Left ventricle myocardium inferior (tissue), 1 donor: ENCODE data around the gene TMEM231. TPM values are rescaled to one million over a fixed set of nuclear protein-coding genes. Genes with fewer than 3 reads are reported as not detected.

Experiments used
- DNase-seq: peaks from one replicate; pipeline ENCODE4 v3.0.0-alpha.2; 2020
- H3K27ac ChIP-seq: fragments of 200-600 bp; replicated peaks from 2 replicates; pipeline ENCODE4 v1.8.0; 2021
- H3K27me3 ChIP-seq: fragments of 200-600 bp; 2 replicates; pipeline ENCODE4 v1.8.0; 2021; ENCODE audit warnings: low read depth
- H3K36me3 ChIP-seq: fragments of 200-600 bp; 2 replicates; pipeline ENCODE4 v1.8.0; 2021
- H3K4me1 ChIP-seq: fragments of 200-600 bp; 2 replicates; pipeline ENCODE4 v1.8.0; 2021
- H3K4me3 ChIP-seq: fragments of 200-600 bp; 2 replicates; pipeline ENCODE4 v1.8.0; 2021; ENCODE audit warnings: mild to moderate bottlenecking, moderate library complexity
- H3K9me3 ChIP-seq: fragments of 200-600 bp; replicated peaks from 2 replicates; pipeline ENCODE4 v1.8.0; 2021
- CTCF ChIP-seq: fragments of 200-600 bp; IDR thresholded peaks from 2 replicates; pipeline ENCODE4 v1.8.0; 2021; ENCODE audit warnings: antibody characterized with exemption, mild to moderate bottlenecking, borderline replicate concordance
- intact Hi-C: fragments of 100-400 bp; cut with micrococcal nuclease; formaldehyde crosslinking; loops from one replicate; pipeline ENCODE4 v1.11.0; 2022
- total RNA-seq: library from RNA; stranded (reverse); fragmentation: NEBNext Ultra II Directional; extraction: Animal tissue kit (Norgen Biotek cat#: 25700); gene quantifications from one replicate; pipeline ENCODE4 v1.2.1, GENCODE V29; 2021
- donor health status: DM: no; HTN: yes; CAD: no; lungs with severe emphysema.

Gene TMEM231
- total RNA-seq, 1 donor from 2014 or later, result 6.6 TPM

GRCh38 chr16:75532142-75532765 lies 23.8 kb downstream of the TMEM231 start:
- no peaks in the 10 kb centered on the region for H3K27me3 ChIP-seq
- H3K9me3 ChIP-seq, result no peaks in the 10 kb centered on the region
- intact Hi-C loops, result no loop called here
- no peak overlapping the region for H3K4me3 ChIP-seq
- no peak for DNase-seq
- H3K27ac ChIP-seq, result no peak overlapping the region
- no peak for TF ChIP-seq CTCF
- no peaks in the 10 kb centered on the region for H3K36me3 ChIP-seq
- H3K4me1 ChIP-seq, result no peaks in the 10 kb centered on the region

GRCh38 chr16:75529959-75530358 lies 26.1 kb downstream of the TMEM231 start:
- no peaks in the 10 kb centered on the region for H3K36me3 ChIP-seq
- intact Hi-C loops, result no loop called here
- no peaks in the 10 kb centered on the region for H3K27me3 ChIP-seq
- no peak for DNase-seq
- TF ChIP-seq CTCF, result no peak
- no peaks in the 10 kb centered on the region for H3K9me3 ChIP-seq
- no peaks in the 10 kb centered on the region for H3K4me1 ChIP-seq
- no peak overlapping the region for H3K27ac ChIP-seq
- H3K4me3 ChIP-seq, result no peak overlapping the region

- TF ChIP-seq CTCF, result no peak
- Histone ChIP-seq H3K27ac (no peak overlapping the region), H3K9me3 (no peaks in the 10 kb centered on the region), H3K27me3 (no peaks in the 10 kb centered on the region), H3K4me3 (no peak overlapping the region), H3K36me3 (no peaks in the 10 kb centered on the region), H3K4me1 (no peaks in the 10 kb centered on the region)
- no peak for DNase-seq
- intact Hi-C loops, result no loop called here
Measured at GRCh38 chr16:75529056-75529905, 26.8 kb downstream of the TMEM231 start.

- intact Hi-C loops, result no loop called here
Measured at GRCh38 chr16:75527825-75528299, 28.2 kb downstream of the TMEM231 start.

More at GRCh38 chr16:75527825-75528299, 28.2 kb downstream of the TMEM231 start:
- Histone ChIP-seq H3K4me3 (no peak overlapping the region), H3K27me3 (no peaks in the 10 kb centered on the region), H3K4me1 (no peaks in the 10 kb centered on the region), H3K36me3 (no peaks in the 10 kb centered on the region), H3K27ac (no peak overlapping the region), H3K9me3 (no peaks in the 10 kb centered on the region)
- no peak for DNase-seq
- TF ChIP-seq CTCF, result no peak
